Mesodermal cell (in vitro differentiated cells): ENCODE data around the gene ST8SIA4. TPM values are rescaled to one million over a fixed set of nuclear protein-coding genes. Genes with fewer than 3 reads are reported as not detected.

Experiments used
- H3K27ac ChIP-seq: 2 replicates; pipeline ENCODE4 v1.7.0; 2013; ENCODE audit warnings: mild to moderate bottlenecking, low read depth, low read length, moderate library complexity; ENCODE audit not compliant: severe bottlenecking
- H3K36me3 ChIP-seq: 2 replicates; pipeline ENCODE4 v1.7.1; 2013; ENCODE audit warnings: mild to moderate bottlenecking, low read length, moderate library complexity; ENCODE audit not compliant: control insufficient read depth, insufficient read depth
- H3K4me1 ChIP-seq: one replicate; pipeline ENCODE4 v1.7.1; 2013; ENCODE audit warnings: mild to moderate bottlenecking, low read length; ENCODE audit not compliant: insufficient read depth, control insufficient read depth, poor library complexity, severe bottlenecking
- H3K4me3 ChIP-seq: 2 replicates; pipeline ENCODE4 v1.7.0; 2013; ENCODE audit warnings: low read length, control low read depth, mild to moderate bottlenecking; ENCODE audit not compliant: insufficient read depth, poor library complexity, severe bottlenecking; ENCODE audit errors: extremely low read depth
- H3K9me3 ChIP-seq: 2 replicates; pipeline ENCODE4 v1.7.1; 2013; ENCODE audit warnings: mild to moderate bottlenecking, low read length, moderate library complexity; ENCODE audit not compliant: control insufficient read depth
- WGBS, 2 experiments: methylation state at CpG; one replicate each; pipeline ENCODE4 v1.1.5; 2013; ENCODE audit warnings: missing lambda C conversion rate in 2 of 2; ENCODE audit not compliant: insufficient coverage in 2 of 2; 5-methylcytosine and 5-hydroxymethylcytosine counted together
- polyA plus RNA-seq, 2 experiments: library from polyadenylated mRNA; stranded (reverse); fragments of 50-300 nt; gene quantifications; one replicate each; pipeline ENCODE4 v1.2.3, GENCODE V29; 2013

Gene ST8SIA4
- polyA plus RNA-seq (2013, experiment 1 of 2) = 6.2 TPM
- 5.4 TPM for polyA plus RNA-seq (2013, experiment 2 of 2)

GRCh38 chr5:100903039-100903887 is at the start of gene ST8SIA4:
Gene ST8SIA4, minus strand, starts transcription at chr5:100903282. Its CDS starts 327 bp downstream, at chr5:100902955.
- 1 to 3% methylated on average over 16 to 18 of the region's 43 CpGs for WGBS, 2 experiments
- H3K4me3 ChIP-seq = peak within 1 kb of the TSS; percentile 61
- no peaks in the 10 kb centered on the region for H3K36me3 ChIP-seq
- H3K27ac ChIP-seq = no peak within 1 kb of the TSS
- no peaks in the 10 kb centered on the region for H3K9me3 ChIP-seq
- no peaks in the 10 kb centered on the region for H3K4me1 ChIP-seq

GRCh38 chr5:100950985-100951384 is 47.9 kb upstream of the ST8SIA4 start:
- Histone ChIP-seq H3K4me1 (no peaks in the 10 kb centered on the region), H3K36me3 (no peaks in the 10 kb centered on the region), H3K9me3 (no peaks in the 10 kb centered on the region), H3K4me3 (no peak overlapping the region), H3K27ac (no peak overlapping the region)
- 80 to 85% methylated on average over 3 to 4 of the region's 4 CpGs for WGBS, 2 experiments

GRCh38 chr5:100913298-100913697 is 10.2 kb upstream of the ST8SIA4 start:
- WGBS, 2 experiments = no CpG with 5 or more reads among the region's 2 CpGs
- H3K9me3 ChIP-seq = no peaks in the 10 kb centered on the region
- H3K27ac ChIP-seq = no peak overlapping the region
- no peaks in the 10 kb centered on the region for H3K4me1 ChIP-seq
- no peak overlapping the region for H3K4me3 ChIP-seq
- no peaks in the 10 kb centered on the region for H3K36me3 ChIP-seq

- Histone ChIP-seq H3K27ac (no peak overlapping the region), H3K4me3 (no peak overlapping the region), H3K36me3 (no peaks in the 10 kb centered on the region), H3K9me3 (no peaks in the 10 kb centered on the region), H3K4me1 (no peaks in the 10 kb centered on the region)
- 80 to 93% methylated on average over 1 to 2 of the region's 4 CpGs for WGBS, 2 experiments
Observed at GRCh38 chr5:100909034-100909433, 6.0 kb upstream of the ST8SIA4 start.

GRCh38 chr5:100905259-100905914 is 2.3 kb upstream of the ST8SIA4 start:
- Histone ChIP-seq H3K9me3 (no peaks in the 10 kb centered on the region), H3K4me1 (no peaks in the 10 kb centered on the region), H3K4me3 (no peak overlapping the region), H3K27ac (no peak overlapping the region), H3K36me3 (no peaks in the 10 kb centered on the region)
- WGBS, 2 experiments = 75 to 90% methylated on average over 2 to 3 of the region's 6 CpGs

- Histone ChIP-seq H3K4me3 (no peak overlapping the region), H3K36me3 (no peaks in the 10 kb centered on the region), H3K4me1 (no peaks in the 10 kb centered on the region), H3K27ac (no peak overlapping the region), H3K9me3 (no peaks in the 10 kb centered on the region)
- WGBS, 2 experiments = 70 to 77% methylated on average over 17 to 22 of the region's 23 CpGs
Observed at GRCh38 chr5:100904259-100904861, 1.3 kb upstream of the ST8SIA4 start.

GRCh38 chr5:100902440-100903038 is 543 bp downstream of the ST8SIA4 start:
- Histone ChIP-seq H3K27ac (no peak overlapping the region), H3K4me3 (peak overlapping the region; percentile 61), H3K36me3 (no peaks in the 10 kb centered on the region), H3K4me1 (no peaks in the 10 kb centered on the region), H3K9me3 (no peaks in the 10 kb centered on the region)
- 0 to 2% methylated on average over 11 to 12 of the region's 14 CpGs for WGBS, 2 experiments

GRCh38 chr5:100901821-100902341 is 1.2 kb downstream of the ST8SIA4 start:
- Histone ChIP-seq H3K4me3 (peak overlapping the region; percentile 61), H3K9me3 (no peaks in the 10 kb centered on the region), H3K27ac (peak overlapping the region; percentile 70), H3K36me3 (no peaks in the 10 kb centered on the region), H3K4me1 (no peaks in the 10 kb centered on the region)
- WGBS, 2 experiments = 4% methylated on average over 4 of the region's 9 CpGs; no CpG with 5 or more reads in 1 of the 2 experiments

GRCh38 chr5:100900796-100901781 is 2.0 kb downstream of the ST8SIA4 start:
- no peaks in the 10 kb centered on the region for H3K4me1 ChIP-seq
- peak overlapping the region; percentile 61 for H3K4me3 ChIP-seq
- H3K27ac ChIP-seq = peak overlapping the region; percentile 70
- WGBS, 2 experiments = 1 to 5% methylated on average over 36 to 43 of the region's 47 CpGs
- no peaks in the 10 kb centered on the region for H3K9me3 ChIP-seq
- no peaks in the 10 kb centered on the region for H3K36me3 ChIP-seq
